ENCODE results near the gene ITGB8.
A peak's percentile ranks its signal among the peaks of the same experiment; 100 is the strongest.

ITGB8 gene

DNA sequence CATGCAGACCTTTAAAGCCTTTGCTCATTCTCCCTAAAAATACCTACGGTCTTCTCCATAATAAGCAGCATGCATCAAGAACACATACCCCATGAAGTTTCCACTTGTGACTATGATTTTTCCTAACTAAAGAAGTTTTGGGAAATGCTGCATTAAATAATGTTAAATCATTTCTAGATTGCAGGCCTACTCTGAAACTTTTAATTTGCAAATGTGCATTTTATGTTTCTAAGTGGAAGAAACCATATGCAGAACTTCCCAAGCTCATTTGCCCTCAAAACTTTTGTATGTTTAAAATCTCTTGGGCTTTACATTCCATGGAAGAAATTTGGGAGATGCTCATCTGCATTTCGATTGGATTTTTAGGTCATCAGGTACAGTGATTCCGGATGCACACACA, 63.6 kb downstream of the ITGB8 start:
- in situ Hi-C loops (cut with MboI; ENCODE audit: low pct_unique_long_range_greater_than_20kb, low sequenced_read_pairs, unreplicated experiment), result no loop called here
- DNase-seq (ENCODE audit: low spot score), result no peak
- TF ChIP-seq CTCF (IDR thresholded peaks at IDR 0.05; ENCODE audit: extremely low read depth, insufficient read depth, missing control alignments), result no peak

DNA sequence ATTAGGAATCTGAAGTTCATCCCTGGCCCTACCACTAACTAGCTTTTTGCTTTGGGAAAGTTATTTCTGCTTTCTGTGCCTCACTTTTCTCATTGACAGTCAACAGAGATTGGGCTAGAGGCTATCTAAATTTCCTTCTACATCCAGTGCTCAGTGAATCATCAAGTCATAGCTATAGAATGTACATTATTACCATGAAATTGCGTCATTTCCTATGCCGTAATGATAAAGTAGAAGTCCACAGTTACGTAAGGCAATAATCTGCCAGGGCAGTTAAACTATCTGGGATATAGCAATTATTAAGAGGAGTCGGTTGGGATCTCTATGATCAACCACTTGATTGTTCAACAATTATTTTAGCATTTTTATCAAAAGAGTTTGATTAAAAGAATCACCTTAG, 64.4 kb downstream of the ITGB8 start:
- TF ChIP-seq CTCF (IDR thresholded peaks at IDR 0.05; ENCODE audit: extremely low read depth, insufficient read depth, missing control alignments), result no peak
- in situ Hi-C loops (cut with MboI; ENCODE audit: low pct_unique_long_range_greater_than_20kb, low sequenced_read_pairs, unreplicated experiment), result no loop called here
- no peak for DNase-seq (ENCODE audit: low spot score)

- no peak for DNase-seq (ENCODE audit: low spot score)
- in situ Hi-C loops (cut with MboI; ENCODE audit: low pct_unique_long_range_greater_than_20kb, low sequenced_read_pairs, unreplicated experiment), result no loop called here
- no peak for TF ChIP-seq CTCF (IDR thresholded peaks at IDR 0.05; ENCODE audit: extremely low read depth, insufficient read depth, missing control alignments)
Observed at GRCh38 chr7:20395511-20395910, 64.8 kb downstream of the ITGB8 start.

GRCh38 chr7:20399521-20399920, 68.8 kb downstream of the ITGB8 start:
- in situ Hi-C loops (cut with MboI; ENCODE audit: low pct_unique_long_range_greater_than_20kb, low sequenced_read_pairs, unreplicated experiment), result no loop called here
- no peak for TF ChIP-seq CTCF (IDR thresholded peaks at IDR 0.05; ENCODE audit: extremely low read depth, insufficient read depth, missing control alignments)
- DNase-seq (ENCODE audit: low spot score), result no peak

- no peak for TF ChIP-seq CTCF (IDR thresholded peaks at IDR 0.05; ENCODE audit: extremely low read depth, insufficient read depth, missing control alignments)
- in situ Hi-C loops (cut with MboI; ENCODE audit: low pct_unique_long_range_greater_than_20kb, low sequenced_read_pairs, unreplicated experiment), result no loop called here
- DNase-seq (ENCODE audit: low spot score), result no peak
Observed at GRCh38 chr7:20401861-20402746, 71.4 kb downstream of the ITGB8 start.

GRCh38 chr7:20402747-20403230, 72.1 kb downstream of the ITGB8 start:
- in situ Hi-C loops (cut with MboI; ENCODE audit: low pct_unique_long_range_greater_than_20kb, low sequenced_read_pairs, unreplicated experiment), result no loop called here
- DNase-seq (ENCODE audit: low spot score), result no peak
- TF ChIP-seq CTCF (IDR thresholded peaks at IDR 0.05; ENCODE audit: extremely low read depth, insufficient read depth, missing control alignments), result peak; percentile 37
